Central memory CD8-positive, alpha-beta T cell (primary cell): ENCODE results near the gene OVCA2.
A peak's percentile ranks its signal among the peaks of the same experiment; 100 is the strongest.

Source experiments
- ATAC-seq: fragments of 150-1000 bp; cut with Tn5 transposase; replicated peaks from 2 replicates; pipeline ENCODE4 v1.10.0; 2022; ENCODE audit warnings: mild to moderate bottlenecking, moderate FRiP score, moderate number of reproducible peaks; ENCODE audit not compliant: poor library complexity, severe bottlenecking; ENCODE audit errors: extremely low read depth
- DNase-seq, 2 donors: peaks; one replicate each; pipeline ENCODE4 v3.0.0; 2021; ENCODE audit warnings: low spot score in 2 of 2
- H3K27ac Mint-ChIP-seq: one replicate; pipeline ENCODE4 v1.8.0; 2022; ENCODE audit warnings: low read depth, mild to moderate bottlenecking, moderate library complexity, mixed read lengths
- H3K27me3 Mint-ChIP-seq: one replicate; pipeline ENCODE4 v1.8.0; 2022; ENCODE audit warnings: mixed read lengths
- H3K36me3 Mint-ChIP-seq: one replicate; pipeline ENCODE4 v1.8.0; 2022; ENCODE audit warnings: mild to moderate bottlenecking, moderate library complexity, mixed read lengths; ENCODE audit not compliant: insufficient read depth
- H3K4me1 Mint-ChIP-seq: one replicate; pipeline ENCODE4 v1.8.0; 2022; ENCODE audit warnings: mixed read lengths
- H3K4me3 Mint-ChIP-seq: one replicate; pipeline ENCODE4 v1.8.0; 2022; ENCODE audit warnings: mild to moderate bottlenecking, moderate library complexity, mixed read lengths
- H3K9me3 Mint-ChIP-seq: one replicate; pipeline ENCODE4 v1.8.0; 2022; ENCODE audit warnings: mixed read lengths

Gene OVCA2

DNA sequence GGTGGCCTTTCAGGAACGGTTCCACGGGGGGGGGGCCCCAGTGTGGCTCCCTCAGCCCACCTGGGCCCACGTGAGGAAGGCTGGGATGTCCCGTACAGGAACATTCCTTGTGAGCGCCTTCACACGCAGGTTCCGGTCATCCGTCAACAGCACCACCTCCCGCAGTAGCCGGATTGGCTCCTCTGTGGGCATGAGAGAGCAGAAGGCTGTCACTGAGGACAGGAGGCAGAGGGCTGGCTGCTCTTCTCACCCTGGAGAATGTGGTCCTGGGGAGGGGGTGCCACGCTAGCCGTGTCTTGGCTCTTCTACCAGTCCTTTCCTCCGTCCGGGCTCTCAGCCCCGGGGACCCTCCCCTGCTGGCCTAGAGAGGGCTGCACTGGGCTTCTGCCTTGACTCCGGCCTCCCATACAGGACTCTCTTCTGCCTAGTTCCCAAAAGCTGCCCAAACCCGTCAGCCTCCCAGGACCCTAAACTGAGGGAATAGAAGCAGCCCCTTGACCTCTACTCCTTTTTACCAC is 19.7 kb downstream of the OVCA2 start:
- no peak for ATAC-seq
- H3K4me3 Mint-ChIP-seq, result no peak overlapping the region
- no peak overlapping the region for H3K27ac Mint-ChIP-seq
- no peaks in the 10 kb centered on the region for H3K9me3 Mint-ChIP-seq
- DNase-seq, result no peak
- H3K4me1 Mint-ChIP-seq, result peaks cover 22% of the 10 kb centered on the region
- H3K27me3 Mint-ChIP-seq, result no peaks in the 10 kb centered on the region
- peaks cover 24% of the 10 kb centered on the region for H3K36me3 Mint-ChIP-seq

DNA sequence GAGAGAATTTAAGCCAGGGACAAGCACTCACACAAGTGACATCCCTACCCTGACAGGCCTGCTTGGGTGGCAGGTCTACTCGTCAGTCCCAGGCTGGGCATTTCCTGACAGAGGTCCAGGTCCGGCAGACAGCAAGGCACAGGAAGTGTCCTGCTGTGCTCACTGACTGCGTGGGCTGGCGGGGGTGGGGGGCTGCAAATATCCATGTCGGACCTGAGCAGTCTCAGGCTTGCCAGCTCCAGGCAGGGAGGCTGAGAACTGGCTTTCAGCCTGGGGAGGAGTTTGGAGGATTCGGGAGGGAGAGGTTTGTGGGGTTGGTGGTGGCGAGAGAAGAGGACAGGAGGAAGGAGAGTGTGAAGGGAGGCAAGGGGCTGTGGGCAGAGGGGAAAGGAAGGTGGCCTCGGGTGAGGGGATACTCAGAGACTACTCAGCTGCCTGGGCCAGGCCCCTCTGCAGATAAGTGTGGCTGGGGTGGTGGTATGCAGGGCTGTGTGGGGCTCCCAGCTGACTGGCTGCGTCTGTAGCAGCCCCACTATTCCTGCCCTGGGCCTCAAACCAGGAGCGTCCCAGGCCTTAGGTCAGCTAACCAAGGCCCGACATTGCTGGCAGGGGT is 20.9 kb downstream of the OVCA2 start:
- Mint-ChIP-seq H3K9me3 (no peaks in the 10 kb centered on the region), H3K27ac (no peak overlapping the region), H3K36me3 (peaks cover 22% of the 10 kb centered on the region), H3K4me1 (peaks cover 32% of the 10 kb centered on the region), H3K27me3 (no peaks in the 10 kb centered on the region), H3K4me3 (no peak overlapping the region)
- DNase-seq, result no peak
- no peak for ATAC-seq

DNA sequence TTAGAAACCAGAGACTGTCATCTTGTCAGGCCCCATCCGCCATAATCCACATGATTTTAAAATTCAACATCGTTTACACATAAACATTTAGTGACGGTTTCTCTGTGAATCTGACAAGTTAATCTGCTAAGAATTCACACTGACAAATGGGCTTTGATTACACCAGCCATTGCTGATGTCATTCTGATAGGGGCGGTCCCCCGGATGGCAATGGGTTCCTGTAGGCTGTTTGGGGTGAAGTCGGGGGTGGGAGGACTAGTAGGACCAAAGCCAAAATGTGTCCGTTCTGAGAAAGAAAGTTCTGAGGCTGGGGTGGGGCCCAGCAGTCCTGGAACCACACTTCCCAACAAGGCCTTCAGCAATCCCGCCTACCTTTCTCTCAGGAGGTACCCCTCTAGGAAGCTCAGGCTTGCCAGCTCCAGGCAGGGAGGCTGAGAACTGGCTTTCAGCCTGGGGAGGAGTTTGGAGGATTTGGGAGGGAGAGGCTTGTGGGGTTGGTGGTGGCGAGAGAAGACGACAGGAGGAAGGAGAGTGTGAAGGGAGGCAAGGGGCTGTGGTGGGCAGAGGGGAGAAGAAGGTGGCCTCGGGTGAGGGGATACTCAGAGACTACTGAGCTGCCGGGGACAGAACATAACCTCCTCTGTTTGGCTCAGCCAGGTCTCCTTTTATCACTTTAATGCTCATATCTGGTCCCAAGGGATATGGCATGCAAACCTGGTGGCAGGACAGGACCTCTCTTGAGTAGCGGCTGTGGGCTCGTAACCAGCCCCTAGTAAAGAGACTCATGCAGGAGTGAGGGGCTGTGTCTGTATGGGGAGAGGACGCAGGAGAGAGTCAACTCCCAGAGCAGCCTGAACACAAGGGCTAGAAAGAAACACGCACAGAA is 21.7 kb downstream of the OVCA2 start:
- peaks cover 40% of the 10 kb centered on the region for H3K4me1 Mint-ChIP-seq
- no peaks in the 10 kb centered on the region for H3K9me3 Mint-ChIP-seq
- ATAC-seq, result no peak
- DNase-seq, result no peak
- no peaks in the 10 kb centered on the region for H3K27me3 Mint-ChIP-seq
- H3K4me3 Mint-ChIP-seq, result no peak overlapping the region
- peaks cover 20% of the 10 kb centered on the region for H3K36me3 Mint-ChIP-seq
- H3K27ac Mint-ChIP-seq, result no peak overlapping the region

DNA sequence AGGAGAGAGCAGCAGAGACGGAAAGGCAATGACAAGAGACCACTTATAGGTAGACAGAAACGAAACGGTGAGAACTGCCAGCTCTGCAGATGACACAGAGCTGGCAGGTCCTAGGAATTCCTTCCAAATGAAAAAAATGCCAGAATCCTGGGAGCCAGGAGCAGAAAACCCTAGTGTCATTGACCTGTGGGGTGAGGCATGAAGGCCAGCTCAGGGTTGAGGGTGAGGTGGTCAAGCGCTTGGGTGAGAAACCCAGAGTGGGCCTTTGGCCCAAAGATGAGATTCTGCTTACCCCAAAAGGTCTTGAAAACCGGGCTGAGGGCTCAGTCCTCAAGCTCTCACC is 22.3 kb downstream of the OVCA2 start:
- Mint-ChIP-seq H3K4me1 (peaks cover 46% of the 10 kb centered on the region), H3K27ac (peak overlapping the region; percentile 19), H3K4me3 (no peak overlapping the region), H3K36me3 (peaks cover 20% of the 10 kb centered on the region), H3K9me3 (no peaks in the 10 kb centered on the region), H3K27me3 (no peaks in the 10 kb centered on the region)
- ATAC-seq (no peak), DNase-seq (no peak)

DNA sequence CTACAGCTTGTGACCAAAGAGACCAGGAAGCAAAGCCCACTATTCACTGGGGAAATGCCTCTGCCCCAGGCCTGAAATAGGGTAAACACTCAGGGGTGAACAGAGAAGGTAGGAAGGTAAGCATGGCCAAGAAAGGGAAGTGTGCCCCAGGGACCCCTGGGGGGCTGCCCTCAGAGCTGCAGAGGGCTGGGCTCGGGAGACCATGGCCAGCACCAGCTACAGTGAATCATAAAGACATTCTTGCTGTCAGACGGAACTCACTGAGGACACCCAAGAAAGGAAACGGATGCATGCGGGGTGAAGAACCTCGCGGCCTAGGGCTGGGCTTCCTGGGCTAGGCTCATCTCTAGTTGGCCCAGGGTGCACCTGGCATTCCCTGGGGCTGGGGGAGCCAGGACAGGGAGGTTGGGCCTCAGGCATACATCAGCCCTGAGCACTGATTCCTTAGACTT is 22.7 kb downstream of the OVCA2 start:
- Mint-ChIP-seq H3K4me1 (peaks cover 47% of the 10 kb centered on the region), H3K27me3 (no peaks in the 10 kb centered on the region), H3K27ac (peak overlapping the region; percentile 19), H3K36me3 (peaks cover 17% of the 10 kb centered on the region), H3K4me3 (no peak overlapping the region), H3K9me3 (no peaks in the 10 kb centered on the region)
- DNase-seq, result no peak
- no peak for ATAC-seq

DNA sequence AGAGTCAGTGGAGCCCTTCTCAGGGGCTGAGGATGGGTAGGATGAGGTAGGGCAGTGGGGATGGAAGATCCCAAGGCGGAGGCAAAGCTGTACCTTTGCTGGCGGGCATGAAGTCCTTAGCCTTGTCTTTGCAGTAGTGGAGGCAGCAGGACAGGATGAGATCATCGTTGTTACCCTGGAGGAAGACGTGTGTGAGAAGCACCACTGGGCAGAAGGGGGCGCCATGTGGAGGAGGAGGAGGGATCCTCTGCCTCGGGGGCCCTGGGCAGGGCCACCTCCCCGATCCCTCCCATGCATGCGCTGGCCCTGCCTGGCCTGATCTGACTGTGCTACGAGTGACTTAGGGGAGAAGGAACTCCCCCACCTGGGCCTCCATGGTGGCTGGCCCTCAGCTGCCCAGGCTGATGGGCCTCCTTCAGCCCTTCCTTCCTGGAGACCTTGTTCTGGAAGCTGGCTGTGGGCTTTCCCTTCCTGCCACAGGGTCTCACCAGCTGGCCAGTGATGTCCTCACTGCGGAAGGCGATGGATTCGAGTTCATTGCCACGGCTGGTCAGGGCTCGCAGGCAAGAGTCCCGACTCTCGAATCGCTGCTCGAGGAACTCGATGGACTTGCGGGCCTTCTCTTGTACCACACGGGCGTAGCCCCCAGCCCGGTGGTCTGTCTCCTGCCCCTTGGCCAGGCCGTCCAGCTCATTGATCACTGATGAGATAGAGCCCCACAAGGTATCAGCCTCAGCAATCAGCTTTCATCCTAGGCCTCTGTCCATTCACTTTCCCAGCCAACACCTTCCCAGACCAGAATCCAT is 23.4 kb downstream of the OVCA2 start:
- ATAC-seq (no peak), DNase-seq (no peak)
- H3K4me3 Mint-ChIP-seq, result no peak overlapping the region
- H3K4me1 Mint-ChIP-seq, result peaks cover 50% of the 10 kb centered on the region
- no peaks in the 10 kb centered on the region for H3K9me3 Mint-ChIP-seq
- no peaks in the 10 kb centered on the region for H3K27me3 Mint-ChIP-seq
- H3K36me3 Mint-ChIP-seq, result peaks cover 14% of the 10 kb centered on the region
- peak overlapping the region; percentile 19 for H3K27ac Mint-ChIP-seq

DNA sequence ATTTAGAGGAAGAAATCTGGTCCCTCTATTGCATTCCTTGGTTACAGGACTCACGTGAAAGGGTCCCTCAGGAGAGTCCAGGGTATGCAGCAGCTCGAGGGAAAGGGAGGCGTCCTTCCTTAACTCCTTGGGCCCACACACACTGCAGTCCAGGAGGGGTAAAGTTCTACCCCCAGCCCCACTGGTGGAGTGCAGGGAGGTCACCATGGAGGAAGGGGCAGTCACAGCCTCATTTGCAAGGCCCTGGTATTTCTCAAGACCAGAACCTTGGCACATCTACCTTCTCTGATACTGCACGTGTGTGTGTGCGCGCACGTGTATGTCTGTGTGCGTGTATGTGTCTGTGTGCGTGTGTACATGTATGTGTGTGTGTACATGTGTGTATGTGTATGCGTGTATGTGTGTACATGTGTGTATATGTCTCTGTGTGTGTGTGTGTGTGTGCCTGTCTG is 24.2 kb downstream of the OVCA2 start:
- H3K27ac Mint-ChIP-seq, result no peak overlapping the region
- H3K4me1 Mint-ChIP-seq, result peaks cover 51% of the 10 kb centered on the region
- H3K9me3 Mint-ChIP-seq, result no peaks in the 10 kb centered on the region
- H3K27me3 Mint-ChIP-seq, result no peaks in the 10 kb centered on the region
- H3K36me3 Mint-ChIP-seq, result peaks cover 14% of the 10 kb centered on the region
- ATAC-seq (no peak), DNase-seq (no peak)
- no peak overlapping the region for H3K4me3 Mint-ChIP-seq

DNA sequence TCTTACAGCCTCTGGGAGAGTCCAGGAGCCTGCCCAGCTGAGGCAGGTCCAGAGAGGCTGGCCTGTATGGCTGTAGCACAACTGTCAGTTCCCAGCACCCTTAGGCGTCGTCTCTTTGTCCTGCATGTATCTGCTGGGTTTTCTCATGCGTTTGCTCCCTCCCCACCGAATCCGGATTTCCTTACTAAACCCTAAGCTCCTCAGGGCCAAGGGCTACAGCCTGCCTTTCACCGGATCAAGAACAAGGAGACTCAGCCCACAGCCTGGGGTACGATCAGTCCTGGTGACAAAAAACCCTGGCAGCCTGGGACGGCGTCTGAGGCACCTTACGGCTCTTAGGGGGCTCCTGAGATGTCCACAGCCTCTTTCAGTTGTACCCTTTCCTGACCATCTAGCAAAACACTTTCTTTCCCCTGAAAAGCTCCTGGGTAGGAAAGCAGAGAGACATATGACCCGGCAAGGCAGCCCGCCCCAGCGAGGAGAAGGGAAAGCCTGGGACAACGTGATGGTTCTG is 25.3 kb downstream of the OVCA2 start:
- Mint-ChIP-seq H3K27me3 (no peaks in the 10 kb centered on the region), H3K4me3 (no peak overlapping the region)

DNA sequence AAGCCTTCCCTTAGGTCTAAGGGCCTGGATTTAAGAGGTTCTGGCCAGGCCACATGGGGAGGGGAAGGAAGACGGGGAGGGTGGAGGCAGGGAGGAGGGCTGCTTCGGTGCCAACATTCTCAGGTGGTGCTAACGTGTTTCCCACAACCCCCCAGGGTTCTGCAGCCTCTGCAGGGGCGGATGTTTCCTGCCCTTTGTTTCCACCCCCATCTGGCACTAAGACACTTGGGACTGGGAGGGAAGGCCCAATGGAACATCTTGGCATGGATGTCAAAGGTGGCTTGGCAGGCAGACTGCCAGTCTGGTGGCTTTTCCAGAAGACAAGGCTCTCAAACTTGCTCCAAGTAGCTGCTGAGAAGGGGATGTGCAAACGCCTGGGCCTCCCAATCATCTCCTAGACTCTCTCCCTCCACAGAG is 25.8 kb downstream of the OVCA2 start:
- Mint-ChIP-seq H3K4me3 (no peak overlapping the region), H3K27ac (no peak overlapping the region), H3K9me3 (no peaks in the 10 kb centered on the region), H3K4me1 (peaks cover 56% of the 10 kb centered on the region), H3K27me3 (no peaks in the 10 kb centered on the region), H3K36me3 (peaks cover 15% of the 10 kb centered on the region)
- ATAC-seq, result no peak
- no peak for DNase-seq

More for the DNA sequence above, 25.3 kb downstream of the OVCA2 start:
- Mint-ChIP-seq H3K9me3 (no peaks in the 10 kb centered on the region), H3K27ac (no peak overlapping the region), H3K4me1 (peaks cover 56% of the 10 kb centered on the region), H3K36me3 (peaks cover 15% of the 10 kb centered on the region)
- DNase-seq (no peak), ATAC-seq (no peak)

DNA sequence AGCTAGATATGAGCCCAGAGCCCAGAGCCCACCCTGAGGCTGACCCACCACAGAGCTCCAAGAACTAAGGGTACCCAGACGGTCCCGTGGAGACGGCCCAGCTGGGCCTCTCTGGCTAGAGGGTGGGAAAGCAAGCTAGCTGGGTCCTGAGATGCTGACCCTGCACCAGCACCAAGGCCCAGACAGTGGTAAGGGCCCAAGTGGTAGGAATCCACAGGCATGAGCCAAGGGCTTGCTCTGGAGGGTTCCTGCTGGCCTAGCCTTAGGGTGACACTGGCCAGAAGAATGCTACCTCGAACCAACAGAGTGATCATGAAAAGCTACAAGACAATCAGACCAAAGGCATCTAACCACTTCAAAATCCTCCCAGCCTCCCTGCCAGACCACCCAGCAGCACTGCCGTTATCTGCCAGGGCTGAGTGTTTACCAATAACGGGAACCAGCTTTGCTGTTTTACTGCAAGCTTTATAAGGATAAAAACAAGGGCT is 26.3 kb downstream of the OVCA2 start:
- peaks cover 12% of the 10 kb centered on the region for H3K36me3 Mint-ChIP-seq
- H3K27ac Mint-ChIP-seq, result no peak overlapping the region

DNA sequence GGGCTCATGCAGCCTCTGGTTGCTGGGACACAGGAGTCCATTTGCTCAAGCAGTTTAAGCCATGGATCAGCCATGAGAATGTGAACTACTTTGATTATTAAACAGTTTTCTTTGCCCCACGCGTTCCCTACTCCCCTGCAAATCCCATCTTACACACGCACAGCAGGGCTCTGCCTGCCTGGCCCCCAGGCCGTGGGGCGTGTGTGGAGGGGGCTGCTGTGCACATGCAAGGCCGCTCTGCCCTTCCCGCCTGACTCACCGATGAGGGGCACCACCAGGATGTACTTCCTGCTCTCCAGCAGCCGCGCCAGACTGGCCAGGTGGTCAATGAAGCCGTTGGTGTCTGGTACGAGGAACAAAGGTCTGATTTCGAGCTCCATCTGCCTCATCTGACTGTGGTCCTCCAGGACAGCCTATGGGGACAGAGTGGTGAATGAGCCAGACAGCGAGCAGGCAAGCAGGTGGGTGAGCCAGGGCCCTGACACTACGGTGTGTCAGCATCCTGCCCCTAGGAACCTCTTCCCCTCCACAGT is 26.8 kb downstream of the OVCA2 start:
- peak overlapping the region; percentile 58 for H3K4me3 Mint-ChIP-seq
- peak overlapping the region; percentile 92 for H3K27ac Mint-ChIP-seq
- DNase-seq, result no peak
- H3K9me3 Mint-ChIP-seq, result no peaks in the 10 kb centered on the region
- H3K27me3 Mint-ChIP-seq, result no peaks in the 10 kb centered on the region
- H3K4me1 Mint-ChIP-seq, result peaks cover 56% of the 10 kb centered on the region
- no peak for ATAC-seq
- H3K36me3 Mint-ChIP-seq, result peaks cover 12% of the 10 kb centered on the region

More for the DNA sequence above, 26.3 kb downstream of the OVCA2 start:
- DNase-seq (no peak), ATAC-seq (no peak)
- Mint-ChIP-seq H3K4me1 (peaks cover 56% of the 10 kb centered on the region), H3K9me3 (no peaks in the 10 kb centered on the region), H3K4me3 (no peak overlapping the region), H3K27me3 (no peaks in the 10 kb centered on the region)
